ENCODE results near the gene UTP14C. TPM values are rescaled to one million over a fixed set of nuclear protein-coding genes. Genes with fewer than 3 reads are reported as not detected.
"Not testable (repeated sequence)": the region's sequence is repeated elsewhere in the genome, so short reads cannot be mapped to it uniquely, and the experiment has no call there.

The UTP14C gene
- total RNA-seq, 1 experiment from 2014 or later: 7.1 TPM

GRCh38 chr13:52003541-52003940 is 20.9 kb upstream of the UTP14C start:
- no peak for DNase-seq (ENCODE audit: low read depth)

- no peak for DNase-seq (ENCODE audit: low read depth)
These were observed 19.9 kb upstream of the UTP14C start for GRCh38 chr13:52004511-52005170.

DNA sequence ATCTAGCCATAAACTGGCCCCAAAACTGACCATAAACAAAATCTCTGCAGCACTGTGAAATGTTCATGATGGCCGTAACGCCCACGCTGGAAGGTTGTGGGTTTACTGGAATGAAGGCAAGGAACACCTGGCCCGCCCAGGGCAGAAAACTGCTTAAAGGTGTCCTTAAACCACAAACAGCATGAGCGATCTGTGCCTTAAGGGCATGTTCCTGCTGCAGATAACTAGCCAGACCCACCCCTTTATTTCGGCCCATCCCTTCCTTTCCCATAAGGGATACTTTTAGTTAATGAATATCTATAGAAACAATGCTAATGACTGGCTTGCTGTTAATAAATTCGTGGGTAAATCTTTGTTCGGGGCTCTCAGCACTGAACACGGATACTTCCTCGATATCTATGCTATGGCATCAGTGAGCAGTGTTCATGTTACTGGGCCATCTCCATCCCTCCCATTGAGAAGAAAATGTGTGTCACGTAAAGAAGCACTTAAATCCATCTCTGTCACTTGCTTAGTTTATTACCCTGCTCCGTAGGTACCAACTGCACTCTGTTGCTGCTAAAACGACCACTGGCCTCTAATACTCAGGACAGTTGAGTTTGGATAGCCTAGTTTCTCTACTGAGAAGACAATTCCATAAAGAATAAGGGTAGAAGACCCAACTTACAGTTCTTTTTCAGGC is 18.5 kb upstream of the UTP14C start:
- DNase-seq (ENCODE audit: low read depth): no peak

GRCh38 chr13:52006523-52007245 is 17.8 kb upstream of the UTP14C start:
- no peak for DNase-seq (ENCODE audit: low read depth)

DNA sequence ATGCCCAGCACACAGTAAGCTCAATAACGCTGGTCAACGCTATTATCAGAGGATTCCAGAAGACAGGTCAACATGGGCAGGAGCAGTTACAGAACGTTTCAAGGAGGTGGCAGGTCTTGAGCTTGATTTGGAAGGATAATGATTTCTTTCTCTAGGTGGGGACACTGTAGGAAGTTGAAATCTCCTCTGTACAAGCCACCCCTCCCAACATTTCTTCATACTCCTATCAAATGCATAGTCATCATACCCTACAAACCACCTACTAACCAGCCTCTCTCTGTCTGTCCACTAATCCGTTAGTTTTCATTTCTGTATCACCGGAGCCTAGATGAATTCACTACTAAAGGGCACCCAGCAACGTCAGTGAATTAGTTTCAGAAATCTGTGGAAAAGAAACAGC is 14.5 kb upstream of the UTP14C start:
- no peak for DNase-seq (ENCODE audit: low read depth)

DNA sequence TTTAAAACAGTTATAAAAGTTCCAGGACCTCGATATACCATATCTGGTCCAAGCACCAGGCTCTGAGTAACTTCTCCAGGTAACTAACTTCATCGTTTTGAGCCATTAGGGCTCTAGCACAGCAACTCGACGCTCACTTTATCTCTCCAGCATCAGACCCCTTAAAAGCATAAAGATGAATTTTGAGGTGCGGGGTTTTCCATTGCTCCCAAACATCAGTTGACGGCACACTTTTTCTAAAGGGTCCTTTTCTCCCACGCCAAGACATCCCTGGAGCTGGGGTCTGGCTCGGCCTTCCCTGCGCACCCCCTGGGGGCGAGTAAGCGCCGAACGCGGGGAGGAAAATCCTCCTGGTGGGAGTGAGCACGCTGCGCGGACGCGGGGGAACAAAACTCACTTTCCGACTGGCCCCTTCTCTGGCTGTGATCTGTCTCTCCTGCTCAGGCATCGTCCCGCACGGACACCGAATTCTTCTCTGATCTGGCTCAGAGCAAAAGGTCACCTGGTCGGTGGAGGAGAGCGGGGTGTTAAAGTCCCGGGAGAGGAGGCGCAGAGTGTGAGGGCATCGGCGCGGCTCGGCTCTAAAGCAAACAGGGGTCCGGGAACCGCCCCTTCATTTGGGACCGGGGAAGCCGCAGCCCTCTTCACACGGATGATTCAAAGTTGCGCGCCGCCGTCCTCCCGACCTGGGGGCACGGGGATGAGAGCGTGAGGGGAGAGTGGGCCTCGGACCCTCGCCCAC is 13.4 kb upstream of the UTP14C start, which contains the start of gene ATP7B:
ATP7B (minus strand) TSS at position 561 of the 742 bp plus-strand sequence; CDS start at position 448, 113 bp downstream.
- DNase-seq (ENCODE audit: low read depth): peak; percentile 8

DNA sequence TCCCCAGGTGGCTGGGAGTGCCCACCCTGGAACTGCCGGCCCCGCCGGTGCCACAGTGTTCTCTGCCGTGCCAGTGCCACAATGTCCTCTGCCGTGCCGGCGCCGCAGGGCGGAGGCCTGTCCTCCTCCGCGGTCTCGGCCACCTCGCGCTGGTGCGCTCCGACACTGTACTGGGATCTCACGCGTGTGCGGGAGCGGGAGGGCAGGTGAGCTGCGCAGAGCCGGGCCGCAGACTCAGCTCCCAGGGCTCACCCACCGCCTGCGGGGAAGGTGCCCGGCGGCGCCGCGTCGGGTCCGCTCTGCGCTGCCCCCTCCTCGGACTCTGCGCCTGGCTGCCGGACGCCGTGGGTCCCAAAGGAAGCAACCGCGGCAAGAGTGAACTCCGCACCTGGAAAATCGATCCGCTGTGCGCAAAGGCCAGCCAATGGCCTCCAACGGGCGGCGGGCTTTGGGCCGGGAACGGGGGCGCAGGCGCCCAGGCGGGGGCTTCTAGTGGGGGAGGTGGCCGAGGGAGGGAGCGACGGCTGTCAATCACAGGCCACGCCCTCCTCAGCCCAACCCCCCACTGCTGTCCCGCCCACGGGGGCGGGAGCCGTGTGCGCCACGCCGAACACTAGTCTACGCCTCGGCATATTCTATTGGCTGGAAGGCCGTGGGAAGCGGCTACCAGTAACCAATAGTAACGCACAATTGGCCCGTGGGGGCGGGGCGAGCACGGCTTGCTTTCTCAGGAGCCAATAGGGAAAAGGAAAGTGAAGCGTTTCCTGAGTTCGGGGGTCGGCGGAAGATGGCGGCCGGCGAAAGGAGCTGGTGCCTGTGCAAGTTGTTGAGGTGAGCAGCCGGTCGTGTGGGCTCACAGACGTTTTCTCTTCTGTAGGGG is 12.6 kb upstream of the UTP14C start, which contains the start of gene ALG11:
ALG11 (plus strand) TSS at position 767 of the 880 bp plus-strand sequence; CDS start at position 788, 21 bp downstream.
- DNase-seq (ENCODE audit: low read depth): peak; percentile 94

DNA sequence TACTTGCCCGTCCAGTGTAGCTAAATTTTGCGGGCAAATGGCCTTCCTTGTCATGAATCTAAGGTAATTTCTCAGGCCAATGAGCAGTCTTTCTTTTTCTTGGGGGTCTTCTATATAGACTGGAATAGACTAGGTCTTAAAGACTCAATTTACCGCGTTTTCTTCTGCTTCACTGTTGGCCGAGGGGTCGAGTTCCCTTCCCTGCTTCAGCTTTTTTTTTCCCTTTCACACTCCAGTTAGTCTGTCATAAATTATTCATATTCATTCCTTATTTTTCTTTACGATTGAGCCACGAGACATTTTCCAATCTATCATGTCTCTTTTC is 12.0 kb upstream of the UTP14C start:
- no peak for DNase-seq (ENCODE audit: low read depth)

- no peak for DNase-seq (ENCODE audit: low read depth)
These were observed 8.2 kb upstream of the UTP14C start for GRCh38 chr13:52016296-52016695.

DNA sequence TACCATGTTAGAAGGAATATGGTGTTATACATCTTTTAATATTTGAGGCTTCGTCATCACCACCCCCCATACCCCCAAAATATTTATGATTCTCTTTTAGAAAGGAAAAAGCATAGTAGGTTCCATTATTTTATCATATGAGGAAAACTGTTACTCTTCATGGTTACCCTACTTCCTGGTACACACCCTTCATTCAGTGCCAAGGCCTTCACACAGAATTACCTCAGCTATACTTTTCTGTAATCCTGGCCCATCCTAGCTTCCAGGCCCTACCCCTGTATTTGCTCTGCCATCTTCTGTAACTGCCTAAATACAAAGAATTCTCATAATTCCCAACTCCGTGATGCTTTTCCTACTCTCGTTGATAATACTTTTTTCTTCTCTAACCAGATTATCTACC is 4.3 kb upstream of the UTP14C start:
- no peak for DNase-seq (ENCODE audit: low read depth)

DNA sequence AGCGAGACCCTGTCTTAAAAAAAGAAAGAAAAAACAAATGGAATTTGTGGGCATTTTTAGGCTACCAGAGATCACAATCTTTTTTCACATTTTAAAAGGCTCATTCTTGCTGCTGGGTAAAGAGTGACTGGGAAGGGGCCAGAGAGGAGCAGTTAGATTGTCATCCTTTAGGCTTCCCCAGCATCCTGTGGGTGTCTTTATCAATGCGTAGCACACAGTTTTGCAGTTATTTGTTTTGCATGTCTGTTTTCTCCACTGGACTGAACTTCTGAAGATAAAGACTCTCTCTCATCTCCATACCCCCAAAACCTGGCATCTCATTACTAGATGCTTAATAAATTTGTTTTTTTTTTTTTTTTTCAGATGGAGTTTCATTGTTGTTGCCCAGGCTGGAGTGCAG is 2.1 kb upstream of the UTP14C start:
- DNase-seq (ENCODE audit: low read depth): no peak

DNA sequence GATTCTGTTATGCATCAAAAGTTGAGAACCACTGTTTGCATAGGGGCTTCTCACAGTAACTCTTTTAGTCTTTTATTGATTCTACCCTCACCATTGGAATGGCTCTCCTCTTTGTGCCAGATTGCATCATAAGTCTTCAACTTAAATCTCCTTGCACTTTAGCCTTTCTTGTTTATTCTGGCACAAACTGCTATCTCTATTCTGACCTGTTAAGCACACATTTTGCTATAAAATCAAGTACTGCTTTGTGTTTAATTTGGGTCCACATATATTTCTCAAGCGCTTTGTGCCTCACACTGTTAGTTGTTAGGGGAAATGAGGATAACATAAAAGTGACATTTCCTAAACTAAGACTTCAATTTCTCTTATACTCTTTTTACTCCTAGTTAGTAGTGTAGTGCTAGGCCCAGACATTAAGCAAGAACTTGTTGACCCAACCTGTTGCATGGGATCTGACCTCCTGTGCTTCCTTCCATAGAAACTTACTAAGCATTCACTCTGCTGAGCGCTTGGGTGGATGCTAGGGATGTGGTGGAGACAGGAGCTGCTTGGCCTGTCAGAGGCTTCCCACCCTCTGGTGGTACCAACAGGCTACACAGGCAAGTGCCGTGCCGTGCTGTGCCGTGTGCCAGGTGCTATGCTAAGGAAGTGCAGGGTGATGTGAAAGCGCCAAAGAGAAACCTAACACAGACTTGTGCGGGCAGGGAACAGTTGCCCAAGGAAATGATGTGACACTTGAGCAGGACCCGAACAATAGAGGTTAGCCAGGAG is 1.2 kb downstream of the UTP14C start:
- no peak for DNase-seq (ENCODE audit: low read depth)

GRCh38 chr13:52026246-52026626 is 1.7 kb downstream of the UTP14C start:
- no peak for DNase-seq (ENCODE audit: low read depth)

DNA sequence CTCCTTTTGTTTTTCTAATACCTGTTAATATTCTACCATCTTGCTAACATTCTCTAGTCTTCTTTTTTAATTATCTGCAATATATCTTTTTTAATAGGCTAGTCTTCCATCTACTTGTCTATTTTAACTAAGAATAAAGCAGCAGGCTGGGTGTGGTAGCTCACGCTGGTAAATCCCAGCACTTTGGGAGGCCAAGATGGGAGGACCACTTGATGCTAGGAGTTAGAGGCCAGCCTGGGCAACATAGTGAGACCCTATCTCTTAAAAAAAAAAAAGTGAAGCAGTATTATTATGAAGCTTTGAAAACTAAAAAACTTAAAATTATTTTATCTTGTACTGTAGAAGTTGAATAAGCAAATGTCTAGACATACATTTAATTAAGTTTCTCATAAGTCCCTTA is 3.3 kb downstream of the UTP14C start:
- DNase-seq (ENCODE audit: low read depth): no peak

DNA sequence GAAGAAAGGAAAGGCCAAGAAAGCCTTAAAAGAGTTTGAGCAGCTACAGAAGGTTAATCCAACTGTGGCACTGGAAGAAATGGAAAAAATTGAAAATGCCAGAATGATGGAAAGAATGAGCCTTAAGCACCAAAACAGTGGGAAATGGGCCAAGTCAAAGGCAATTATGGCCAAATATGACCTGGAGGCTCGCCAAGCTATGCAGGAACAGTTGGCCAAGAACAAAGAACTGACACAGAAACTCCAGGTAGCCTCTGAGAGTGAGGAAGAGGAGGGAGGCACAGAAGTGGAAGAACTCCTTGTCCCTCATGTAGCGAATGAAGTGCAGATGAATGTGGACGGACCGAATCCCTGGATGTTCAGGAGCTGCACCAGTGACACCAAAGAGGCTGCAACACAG is 5.1 kb downstream of the UTP14C start:
- DNase-seq (ENCODE audit: low read depth): no peak

- DNase-seq (ENCODE audit: low read depth): not testable (repeated sequence)
These were observed 5.9 kb downstream of the UTP14C start for GRCh38 chr13:52030401-52030800.

DNA sequence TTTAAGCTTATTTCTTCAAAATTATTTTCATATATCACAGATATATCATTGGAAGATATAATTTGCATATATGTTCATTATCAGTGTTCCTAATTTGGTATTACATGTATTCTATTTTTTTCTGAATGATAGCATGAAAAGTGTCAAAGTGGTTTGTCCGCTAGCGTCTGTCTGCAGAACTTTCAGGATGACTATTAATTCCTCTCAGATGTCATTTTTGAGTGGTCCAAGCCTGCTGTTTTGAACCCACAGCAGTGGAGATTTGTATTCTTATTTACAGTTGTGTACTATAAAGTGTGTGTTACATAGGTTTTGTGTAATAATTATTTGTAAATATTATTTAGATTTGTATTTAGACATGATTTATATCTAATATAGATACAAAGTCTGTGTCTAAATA is 8.5 kb downstream of the UTP14C start:
- DNase-seq (ENCODE audit: low read depth): no peak

GRCh38 chr13:52034616-52035226 is 10.2 kb downstream of the UTP14C start:
- no peak for DNase-seq (ENCODE audit: low read depth)

DNA sequence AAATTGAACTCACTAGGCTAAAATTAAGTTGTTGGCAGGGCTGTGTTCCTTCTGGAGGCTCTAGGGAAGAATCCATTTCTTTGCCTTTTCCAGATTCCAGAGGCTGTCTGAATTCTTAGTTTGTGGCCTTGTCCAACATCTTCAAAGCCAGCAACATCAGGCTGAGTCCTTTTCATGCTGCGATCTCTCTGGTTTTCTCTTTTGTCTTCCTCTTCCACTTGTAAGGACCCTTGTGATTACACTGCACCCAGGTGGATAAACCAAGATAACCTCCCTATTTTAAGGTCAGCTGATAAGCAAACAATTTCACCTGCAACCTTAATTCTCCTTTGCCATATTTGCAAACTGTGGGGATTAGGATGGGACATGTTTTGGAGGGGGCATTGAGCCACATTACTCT is 11.5 kb downstream of the UTP14C start:
- no peak for DNase-seq (ENCODE audit: low read depth)

DNA sequence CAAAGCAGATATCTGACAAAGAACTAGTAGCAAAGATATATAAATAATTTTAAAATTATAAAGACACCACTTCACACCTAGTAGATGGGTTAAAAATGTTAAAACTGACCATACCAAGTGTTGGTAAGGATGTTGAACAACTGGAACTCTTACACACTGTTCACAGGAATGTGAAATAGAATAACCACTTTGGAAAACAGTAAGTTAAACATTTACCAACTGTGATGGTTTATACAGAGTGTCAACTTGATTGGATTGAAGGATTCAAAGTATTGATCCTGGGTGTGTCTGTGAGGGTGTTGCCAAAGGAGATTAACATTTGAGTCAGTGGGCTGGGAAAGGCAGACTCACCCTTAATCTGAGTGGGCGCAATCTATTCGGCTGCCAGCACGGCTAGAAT is 19.2 kb downstream of the UTP14C start:
- DNase-seq (ENCODE audit: low read depth): no peak
